ENCODE measurements around the gene SLC25A45. TPM values are rescaled to one million over a fixed set of nuclear protein-coding genes. Genes with fewer than 3 reads are reported as not detected.

Gene SLC25A45
- total RNA-seq, 4 donors from 2014 or later = 1.8 to 8.0 (median 5.3) TPM

DNA sequence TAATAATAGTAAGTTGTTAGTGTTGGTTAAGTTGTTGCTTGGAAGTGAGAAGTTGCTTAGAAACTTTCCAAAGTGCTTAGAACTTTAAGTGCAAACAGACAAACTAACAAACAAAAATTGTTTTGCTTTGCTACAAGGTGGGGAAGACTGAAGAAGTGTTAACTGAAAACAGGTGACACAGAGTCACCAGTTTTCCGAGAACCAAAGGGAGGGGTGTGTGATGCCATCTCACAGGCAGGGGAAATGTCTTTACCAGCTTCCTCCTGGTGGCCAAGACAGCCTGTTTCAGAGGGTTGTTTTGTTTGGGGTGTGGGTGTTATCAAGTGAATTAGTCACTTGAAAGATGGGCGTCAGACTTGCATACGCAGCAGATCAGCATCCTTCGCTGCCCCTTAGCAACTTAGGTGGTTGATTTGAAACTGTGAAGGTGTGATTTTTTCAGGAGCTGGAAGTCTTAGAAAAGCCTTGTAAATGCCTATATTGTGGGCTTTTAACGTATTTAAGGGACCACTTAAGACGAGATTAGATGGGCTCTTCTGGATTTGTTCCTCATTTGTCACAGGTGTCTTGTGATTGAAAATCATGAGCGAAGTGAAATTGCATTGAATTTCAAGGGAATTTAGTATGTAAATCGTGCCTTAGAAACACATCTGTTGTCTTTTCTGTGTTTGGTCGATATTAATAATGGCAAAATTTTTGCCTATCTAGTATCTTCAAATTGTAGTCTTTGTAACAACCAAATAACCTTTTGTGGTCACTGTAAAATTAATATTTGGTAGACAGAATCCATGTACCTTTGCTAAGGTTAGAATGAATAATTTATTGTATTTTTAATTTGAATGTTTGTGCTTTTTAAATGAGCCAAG lies 42.9 kb upstream of the SLC25A45 start:
- peak in 1 of 2 donors; percentile 85 for DNase-seq (ENCODE audit: low spot score in 2 of 2)
- TF ChIP-seq POLR2A (IDR thresholded peaks at IDR 0.05) = no peak
- TF ChIP-seq, protein P1, sequence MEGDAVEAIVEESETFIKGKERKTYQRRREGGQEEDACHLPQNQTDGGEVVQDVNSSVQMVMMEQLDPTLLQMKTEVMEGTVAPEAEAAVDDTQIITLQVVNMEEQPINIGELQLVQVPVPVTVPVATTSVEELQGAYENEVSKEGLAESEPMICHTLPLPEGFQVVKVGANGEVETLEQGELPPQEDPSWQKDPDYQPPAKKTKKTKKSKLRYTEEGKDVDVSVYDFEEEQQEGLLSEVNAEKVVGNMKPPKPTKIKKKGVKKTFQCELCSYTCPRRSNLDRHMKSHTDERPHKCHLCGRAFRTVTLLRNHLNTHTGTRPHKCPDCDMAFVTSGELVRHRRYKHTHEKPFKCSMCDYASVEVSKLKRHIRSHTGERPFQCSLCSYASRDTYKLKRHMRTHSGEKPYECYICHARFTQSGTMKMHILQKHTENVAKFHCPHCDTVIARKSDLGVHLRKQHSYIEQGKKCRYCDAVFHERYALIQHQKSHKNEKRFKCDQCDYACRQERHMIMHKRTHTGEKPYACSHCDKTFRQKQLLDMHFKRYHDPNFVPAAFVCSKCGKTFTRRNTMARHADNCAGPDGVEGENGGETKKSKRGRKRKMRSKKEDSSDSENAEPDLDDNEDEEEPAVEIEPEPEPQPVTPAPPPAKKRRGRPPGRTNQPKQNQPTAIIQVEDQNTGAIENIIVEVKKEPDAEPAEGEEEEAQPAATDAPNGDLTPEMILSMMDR (IDR thresholded peaks at IDR 0.05) = no peak
- 0% methylated on average over 9 of the region's 9 CpGs for WGBS, 2 donors
- intact Hi-C loops (cut with DNase I; ENCODE audit: low total_unique reads) = no loop called here
- peak overlapping the region; percentile 95 for H3K4me3 ChIP-seq (ENCODE audit: low read depth, poor library complexity, severe bottlenecking)

DNA sequence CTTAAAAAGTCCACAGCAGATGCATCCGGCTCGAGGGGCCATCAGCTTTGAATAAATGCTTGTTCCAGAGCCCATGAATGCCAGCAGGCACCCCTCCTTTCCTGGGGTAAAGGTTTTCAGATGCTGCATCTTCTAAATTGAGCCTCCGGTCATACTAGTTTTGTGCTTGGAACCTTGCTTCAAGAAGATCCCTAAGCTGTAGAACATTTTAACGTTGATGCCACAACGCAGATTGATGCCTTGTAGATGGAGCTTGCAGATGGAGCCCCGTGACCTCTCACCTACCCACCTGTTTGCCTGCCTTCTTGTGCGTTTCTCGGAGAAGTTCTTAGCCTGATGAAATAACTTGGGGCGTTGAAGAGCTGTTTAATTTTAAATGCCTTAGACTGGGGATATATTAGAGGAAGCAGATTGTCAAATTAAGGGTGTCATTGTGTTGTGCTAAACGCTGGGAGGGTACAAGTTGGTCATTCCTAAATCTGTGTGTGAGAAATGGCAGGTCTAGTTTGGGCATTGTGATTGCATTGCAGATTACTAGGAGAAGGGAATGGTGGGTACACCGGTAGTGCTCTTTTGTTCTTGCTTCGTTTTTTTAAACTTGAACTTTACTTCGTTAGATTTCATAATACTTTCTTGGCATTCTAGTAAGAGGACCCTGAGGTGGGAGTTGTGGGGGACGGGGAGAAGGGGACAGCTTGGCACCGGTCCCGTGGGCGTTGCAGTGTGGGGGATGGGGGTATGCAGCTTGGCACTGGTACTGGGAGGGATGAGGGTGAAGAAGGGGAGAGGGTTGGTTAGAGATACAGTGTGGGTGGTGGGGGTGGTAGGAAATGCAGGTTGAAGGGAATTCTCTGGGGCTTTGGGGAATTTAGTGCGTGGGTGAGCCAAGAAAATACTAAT lies 42.0 kb upstream of the SLC25A45 start:
- WGBS, 2 donors = 0% methylated on average over 18 of the region's 18 CpGs
- DNase-seq (ENCODE audit: low spot score in 2 of 2) = peak in 1 of 2 donors; percentile 91
- H3K4me3 ChIP-seq (ENCODE audit: low read depth, poor library complexity, severe bottlenecking) = peak overlapping the region; percentile 95
- intact Hi-C loops (cut with DNase I; ENCODE audit: low total_unique reads) = loop anchor here (5.0 kb wide), 1 partner anchor 73 kb away; the partner anchor contains the start of gene MALAT1
- no peak for TF ChIP-seq POLR2A (IDR thresholded peaks at IDR 0.05)
- TF ChIP-seq, protein P1 (IDR thresholded peaks at IDR 0.05) = no peak

DNA sequence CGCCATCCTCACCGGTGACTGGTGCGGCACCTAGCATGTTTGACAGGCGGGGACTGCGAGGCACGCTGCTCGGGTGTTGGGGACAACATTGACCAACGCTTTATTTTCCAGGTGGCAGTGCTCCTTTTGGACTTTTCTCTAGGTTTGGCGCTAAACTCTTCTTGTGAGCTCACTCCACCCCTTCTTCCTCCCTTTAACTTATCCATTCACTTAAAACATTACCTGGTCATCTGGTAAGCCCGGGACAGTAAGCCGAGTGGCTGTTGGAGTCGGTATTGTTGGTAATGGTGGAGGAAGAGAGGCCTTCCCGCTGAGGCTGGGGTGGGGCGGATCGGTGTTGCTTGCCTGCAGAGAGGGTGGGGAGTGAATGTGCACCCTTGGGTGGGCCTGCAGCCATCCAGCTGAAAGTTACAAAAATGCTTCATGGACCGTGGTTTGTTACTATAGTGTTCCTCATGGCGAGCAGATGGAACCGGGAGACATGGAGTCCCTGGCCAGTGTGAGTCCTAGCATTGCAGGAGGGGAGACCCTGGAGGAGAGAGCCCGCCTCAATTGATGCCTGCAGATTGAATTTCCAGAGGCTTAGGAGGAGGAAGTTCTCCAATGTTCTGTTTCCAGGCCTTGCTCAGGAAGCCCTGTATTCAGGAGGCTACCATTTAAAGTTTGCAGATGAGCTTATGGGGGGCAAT lies 41.2 kb upstream of the SLC25A45 start:
- 0 to 5% methylated on average over 19 of the region's 19 CpGs for WGBS, 2 donors
- H3K4me3 ChIP-seq (ENCODE audit: low read depth, poor library complexity, severe bottlenecking) = peak overlapping the region; percentile 95
- intact Hi-C loops (cut with DNase I; ENCODE audit: low total_unique reads) = loop anchor here (5.0 kb wide), 1 partner anchor 74 kb away; the partner anchor contains the start of gene MALAT1
- DNase-seq (ENCODE audit: low spot score in 2 of 2) = peak in 1 of 2 donors; percentile 85
- TF ChIP-seq POLR2A (IDR thresholded peaks at IDR 0.05) = no peak
- TF ChIP-seq, protein P1 (IDR thresholded peaks at IDR 0.05) = no peak

DNA sequence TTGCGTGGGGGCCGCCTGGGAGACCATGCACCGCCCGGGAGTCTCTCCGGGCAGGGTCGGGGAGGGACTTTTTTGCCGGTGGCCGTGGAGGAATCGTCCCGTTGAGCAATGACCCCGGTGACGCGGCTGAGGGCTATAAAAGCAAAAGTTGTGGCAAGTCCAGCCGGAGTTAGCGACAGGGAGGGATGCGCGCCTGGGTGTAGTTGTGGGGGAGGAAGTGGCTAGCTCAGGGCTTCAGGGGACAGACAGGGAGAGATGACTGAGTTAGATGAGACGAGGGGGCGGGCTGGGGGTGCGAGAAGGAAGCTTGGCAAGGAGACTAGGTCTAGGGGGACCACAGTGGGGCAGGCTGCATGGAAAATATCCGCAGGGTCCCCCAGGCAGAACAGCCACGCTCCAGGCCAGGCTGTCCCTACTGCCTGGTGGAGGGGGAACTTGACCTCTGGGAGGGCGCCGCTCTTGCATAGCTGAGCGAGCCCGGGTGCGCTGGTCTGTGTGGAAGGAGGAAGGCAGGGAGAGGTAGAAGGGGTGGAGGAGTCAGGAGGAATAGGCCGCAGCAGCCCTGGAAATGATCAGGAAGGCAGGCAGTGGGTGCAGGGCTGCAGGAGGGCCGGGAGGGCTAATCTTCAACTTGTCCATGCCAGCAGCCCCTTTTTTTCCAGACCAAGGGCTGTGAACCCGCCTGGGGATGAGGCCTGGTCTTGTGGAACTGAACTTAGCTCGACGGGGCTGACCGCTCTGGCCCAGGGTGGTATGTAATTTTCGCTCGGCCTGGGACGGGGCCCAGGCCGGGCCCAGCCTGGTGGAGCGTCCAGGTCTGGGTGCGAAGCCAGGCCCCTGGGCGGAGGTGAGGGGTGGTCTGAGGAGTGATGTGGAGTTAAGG lies 40.4 kb upstream of the SLC25A45 start, which contains the start of gene NEAT1:
Gene NEAT1 (plus strand): TSS at position 166 of the 883 bp plus-strand sequence.
- intact Hi-C loops (cut with DNase I; ENCODE audit: low total_unique reads) = loop anchor here (5.0 kb wide), 1 partner anchor 74 kb away; the partner anchor contains the start of gene MALAT1
- 0% methylated on average over 40 of the region's 40 CpGs for WGBS, 2 donors
- peak; percentile 97 to 100 for DNase-seq (ENCODE audit: low spot score in 2 of 2)
- TF ChIP-seq, protein P1 (IDR thresholded peaks at IDR 0.05) = peak in 1 of 3 donors; percentile 69
- peak; percentile 93 to 100 for TF ChIP-seq POLR2A (IDR thresholded peaks at IDR 0.05)
- peak within 1 kb of the TSS; percentile 95 for H3K4me3 ChIP-seq (ENCODE audit: low read depth, poor library complexity, severe bottlenecking)
